Measurements from ENCODE around the gene CLDND2. TPM values are rescaled to one million over a fixed set of nuclear protein-coding genes. Genes with fewer than 3 reads are reported as not detected.

Gene CLDND2, protein sequence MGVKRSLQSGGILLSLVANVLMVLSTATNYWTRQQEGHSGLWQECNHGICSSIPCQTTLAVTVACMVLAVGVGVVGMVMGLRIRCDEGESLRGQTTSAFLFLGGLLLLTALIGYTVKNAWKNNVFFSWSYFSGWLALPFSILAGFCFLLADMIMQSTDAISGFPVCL
- total RNA-seq (2014; rRNA removed; shearing (Covaris generic)): not detected in 2 replicates
- total RNA-seq (2022): 1.4 and 1.9 TPM in 2 replicates
- Bru-seq, nascent RNA: percentile 27 among the genes with signal in this experiment
- percentile 26 among the genes with signal in this experiment for BruChase-seq, experiment 1, labeled RNA remaining after a 6-hour chase
- BruChase-seq, experiment 2, labeled RNA remaining after a 2-hour chase: percentile 30 among the genes with signal in this experiment
- long read RNA-seq, partial matches to known transcripts: 1 of 1 reads
- long read RNA-seq, other reads (novel, unspliced or antisense): 0 of 1 reads

DNA sequence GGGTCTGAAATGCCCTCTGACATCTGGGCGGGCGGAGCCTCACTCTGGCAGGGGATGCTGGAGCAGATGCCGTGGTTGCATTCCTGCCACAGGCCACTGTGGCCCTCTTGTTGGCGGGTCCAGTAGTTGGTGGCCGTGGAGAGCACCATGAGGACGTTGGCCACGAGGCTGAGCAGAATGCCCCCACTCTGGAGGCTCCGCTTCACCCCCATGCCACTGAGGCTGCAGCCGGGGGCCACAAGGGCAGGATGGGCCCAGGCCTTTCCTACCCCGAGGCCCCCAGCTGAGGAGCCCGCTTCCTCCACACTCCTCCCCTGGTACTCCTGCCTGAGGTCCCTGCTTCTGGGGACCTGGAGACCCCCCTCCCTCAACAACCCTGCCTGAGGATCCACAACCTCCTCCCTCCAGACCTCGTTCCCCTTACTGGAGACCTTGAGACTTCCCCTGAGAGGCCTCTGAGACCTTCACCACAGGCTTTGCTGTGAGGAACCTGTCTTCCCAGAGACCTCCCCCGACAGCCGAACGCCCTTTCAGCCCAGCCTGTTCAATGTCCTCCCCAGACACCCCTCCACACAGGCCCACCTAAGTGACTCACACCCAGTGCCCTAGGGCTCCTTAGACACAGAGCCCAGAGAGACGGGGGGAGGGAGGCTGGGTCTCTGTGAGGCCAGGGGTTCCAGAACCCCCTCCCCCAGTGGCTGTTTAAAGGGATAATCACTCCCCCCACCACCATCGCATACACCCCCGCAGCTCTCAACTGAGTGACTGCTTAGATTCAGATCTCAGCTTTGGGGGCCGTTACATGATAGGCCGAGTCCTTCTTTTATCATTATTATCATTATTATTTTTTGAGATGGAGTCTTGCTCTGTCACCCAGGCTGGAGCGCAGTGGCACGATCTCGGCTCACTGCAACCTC is at the start of gene CLDND2:
TSS of gene CLDND2 (minus strand) at position 638 of the 917 bp plus-strand sequence. CDS start at position 212, 426 bp downstream.
- Histone ChIP-seq H3K9me2 (ENCODE audit: insufficient read depth, low read length) (no peaks in the 10 kb centered on the region), H3K4me1 (ENCODE audit: insufficient read depth, low read length, poor library complexity, severe bottlenecking) (peaks cover 32% of the 10 kb centered on the region), H3K4me3 (ENCODE audit: low read depth, low read length, poor library complexity, severe bottlenecking) (peak within 1 kb of the TSS; percentile 78), H3K27ac (ENCODE audit: low read depth, low read length, poor library complexity, severe bottlenecking) (peak within 1 kb of the TSS; percentile 55), H3K4me2 (ENCODE audit: low read length) (peak within 1 kb of the TSS; percentile 95), H3K9me3 (ENCODE audit: low read length) (no peaks in the 10 kb centered on the region), H3K79me2 (ENCODE audit: insufficient read depth, low read depth, low read length) (peaks cover 10% of the 10 kb centered on the region; the same call in 1 of the 2 replicates), H4K20me1 (ENCODE audit: insufficient read depth, low read length) (no peaks in the 10 kb centered on the region), H2AFZ (ENCODE audit: low read length) (peak within 1 kb of the TSS; percentile 73), H3K36me3 (ENCODE audit: insufficient read depth, low read length) (no peaks in the 10 kb centered on the region)
- TF ChIP-seq, protein P1, sequence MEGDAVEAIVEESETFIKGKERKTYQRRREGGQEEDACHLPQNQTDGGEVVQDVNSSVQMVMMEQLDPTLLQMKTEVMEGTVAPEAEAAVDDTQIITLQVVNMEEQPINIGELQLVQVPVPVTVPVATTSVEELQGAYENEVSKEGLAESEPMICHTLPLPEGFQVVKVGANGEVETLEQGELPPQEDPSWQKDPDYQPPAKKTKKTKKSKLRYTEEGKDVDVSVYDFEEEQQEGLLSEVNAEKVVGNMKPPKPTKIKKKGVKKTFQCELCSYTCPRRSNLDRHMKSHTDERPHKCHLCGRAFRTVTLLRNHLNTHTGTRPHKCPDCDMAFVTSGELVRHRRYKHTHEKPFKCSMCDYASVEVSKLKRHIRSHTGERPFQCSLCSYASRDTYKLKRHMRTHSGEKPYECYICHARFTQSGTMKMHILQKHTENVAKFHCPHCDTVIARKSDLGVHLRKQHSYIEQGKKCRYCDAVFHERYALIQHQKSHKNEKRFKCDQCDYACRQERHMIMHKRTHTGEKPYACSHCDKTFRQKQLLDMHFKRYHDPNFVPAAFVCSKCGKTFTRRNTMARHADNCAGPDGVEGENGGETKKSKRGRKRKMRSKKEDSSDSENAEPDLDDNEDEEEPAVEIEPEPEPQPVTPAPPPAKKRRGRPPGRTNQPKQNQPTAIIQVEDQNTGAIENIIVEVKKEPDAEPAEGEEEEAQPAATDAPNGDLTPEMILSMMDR (conservative IDR thresholded peaks at IDR 0.05; ENCODE audit: low read length): no peak
- TF ChIP-seq EZH2phosphoT487 (IDR thresholded peaks at IDR 0.05; ENCODE audit: borderline replicate concordance, low read depth, low read length): no peak
- BruUV-seq (replicated peaks): no TSS peak
- ChIA-PET CTCF (ENCODE audit: unreplicated experiment) (no interaction called here), POLR2A (interaction anchor here (0.7 to 1.3 kb wide), 2 partner anchors 27 to 68 kb away, joined by 3 to 6 read pairs; no protein-coding TSS in a partner anchor)
- peak; percentile 22 for DNase-seq (ENCODE audit: low spot score)
- intact Hi-C loops (cut with micrococcal nuclease; ENCODE audit: unreplicated experiment): no loop called here

DNA sequence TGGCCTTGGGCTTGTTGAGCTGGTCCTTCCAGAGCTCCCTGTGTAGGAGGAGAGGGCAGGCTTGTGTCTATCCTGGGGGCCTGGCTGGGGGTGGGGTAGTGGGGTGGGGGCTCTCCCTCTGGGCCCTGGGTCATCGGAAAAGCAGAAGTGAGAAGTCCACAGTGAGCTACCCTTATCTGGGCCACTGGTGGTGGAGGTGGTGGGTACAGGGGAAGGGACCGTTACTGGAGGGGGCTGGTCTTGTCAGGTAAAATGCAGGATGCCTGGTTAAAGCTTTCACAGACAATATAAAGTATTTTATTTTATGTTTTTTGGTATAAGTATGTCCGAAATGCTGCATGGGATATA is 49.0 kb upstream of the CLDND2 start:
- no peak for TF ChIP-seq EZH2phosphoT487 (IDR thresholded peaks at IDR 0.05; ENCODE audit: borderline replicate concordance, low read depth, low read length)
- TF ChIP-seq, protein P1 (conservative IDR thresholded peaks at IDR 0.05; ENCODE audit: low read length): no peak
- H3K4me1 ChIP-seq (ENCODE audit: insufficient read depth, low read length, poor library complexity, severe bottlenecking): peaks cover 24% of the 10 kb centered on the region
- H4K20me1 ChIP-seq (ENCODE audit: insufficient read depth, low read length): no peaks in the 10 kb centered on the region
- intact Hi-C loops (cut with micrococcal nuclease; ENCODE audit: unreplicated experiment): loop anchor here (1.0 to 2.0 kb wide), 4 partner anchors 22 to 79 kb away; partner anchors contain the start of gene ETFB
- ChIA-PET POLR2A (interaction anchor here (0.6 to 1.8 kb wide), 7 partner anchors 10 to 653 kb away, joined by 3 to 11 read pairs (median 5); no protein-coding TSS in a partner anchor), CTCF (ENCODE audit: unreplicated experiment) (interaction anchor here (0.5 to 1.0 kb wide), 5 partner anchors 10 to 266 kb away, joined by 3 to 5 read pairs (median 3); partner anchors contain the start of gene ETFB)
- no peaks in the 10 kb centered on the region for H3K9me2 ChIP-seq (ENCODE audit: insufficient read depth, low read length)
- H3K79me2 ChIP-seq (ENCODE audit: insufficient read depth, low read depth, low read length): peaks cover 13% of the 10 kb centered on the region; the same call in 1 of the 2 replicates
- peaks cover 25% of the 10 kb centered on the region; the same call in 1 of the 2 replicates for H3K36me3 ChIP-seq (ENCODE audit: insufficient read depth, low read length)
- peak overlapping the region; percentile 87 for H3K4me3 ChIP-seq (ENCODE audit: low read depth, low read length, poor library complexity, severe bottlenecking)
- H3K4me2 ChIP-seq (ENCODE audit: low read length): peak overlapping the region; percentile 94
- no peaks in the 10 kb centered on the region for H3K9me3 ChIP-seq (ENCODE audit: low read length)
- BruUV-seq (replicated peaks): no TSS peak
- peak overlapping the region; percentile 73; the same call in 1 of the 2 replicates for H2AFZ ChIP-seq (ENCODE audit: low read length)
- DNase-seq (ENCODE audit: low spot score): peak; percentile 71
- peak overlapping the region; percentile 81 for H3K27ac ChIP-seq (ENCODE audit: low read depth, low read length, poor library complexity, severe bottlenecking)
